GM21515 (cell line): Measurements from ENCODE around the gene HOMER2.
"Not testable (repeated sequence)": the region's sequence is repeated elsewhere in the genome, so short reads cannot be mapped to it uniquely, and the experiment has no call there.

ENCODE experiments used
- ATAC-seq: cut with Tn5 transposase; IDR thresholded peaks from one replicate; pipeline ENCODE4 v1.9.1; 2021; ENCODE audit not compliant: unreplicated experiment

HOMER2 gene

DNA sequence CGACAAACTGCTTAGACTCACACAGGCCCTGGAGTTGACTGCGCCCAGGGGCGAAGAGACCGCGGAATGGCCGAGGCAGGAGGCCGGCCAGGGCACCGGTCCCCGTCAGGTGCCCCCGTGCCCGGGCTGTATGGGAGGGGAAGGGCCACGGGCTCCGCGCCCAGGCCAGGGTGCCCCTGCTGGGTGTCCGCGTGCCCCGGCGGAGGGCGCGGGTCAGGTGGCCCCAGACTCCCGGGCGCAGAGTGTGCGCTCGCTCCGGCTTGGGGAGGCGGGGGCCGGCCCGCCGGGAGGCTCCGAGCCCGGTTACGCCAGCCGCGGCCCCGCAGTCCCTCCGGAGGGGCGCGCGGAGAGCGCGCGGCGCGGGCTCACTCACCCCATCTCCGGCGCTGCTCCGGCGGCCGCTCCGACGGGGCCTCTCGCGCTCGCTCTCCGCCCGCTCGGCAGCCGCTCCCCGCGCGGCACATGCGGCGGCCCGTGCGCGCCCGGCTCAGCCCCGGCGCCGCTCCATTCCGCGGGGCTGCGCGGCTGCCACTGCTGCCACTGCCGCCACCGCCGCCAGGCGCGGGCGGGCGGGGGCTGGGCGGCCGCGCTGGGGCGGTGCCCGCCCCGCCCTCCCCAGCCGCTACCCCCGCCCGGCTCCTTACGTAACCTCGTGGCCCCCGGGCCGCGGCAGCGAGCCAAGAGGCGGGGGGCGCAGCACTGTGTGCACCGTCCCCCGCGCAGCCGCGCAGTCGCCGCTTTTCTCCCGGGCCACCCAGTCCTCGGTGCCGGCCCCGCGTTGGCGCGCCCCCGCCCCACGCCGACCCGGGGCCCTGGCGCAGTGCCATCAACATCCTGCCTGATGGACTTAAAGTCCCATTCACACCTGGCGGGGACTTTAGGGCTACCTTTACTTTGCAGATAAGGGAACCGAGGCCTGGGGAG is at the start of gene HOMER2:
HOMER2 (minus strand) TSS at position 563 of the 924 bp plus-strand sequence; CDS start at position 378, 185 bp downstream.
- ATAC-seq, result no peak

DNA sequence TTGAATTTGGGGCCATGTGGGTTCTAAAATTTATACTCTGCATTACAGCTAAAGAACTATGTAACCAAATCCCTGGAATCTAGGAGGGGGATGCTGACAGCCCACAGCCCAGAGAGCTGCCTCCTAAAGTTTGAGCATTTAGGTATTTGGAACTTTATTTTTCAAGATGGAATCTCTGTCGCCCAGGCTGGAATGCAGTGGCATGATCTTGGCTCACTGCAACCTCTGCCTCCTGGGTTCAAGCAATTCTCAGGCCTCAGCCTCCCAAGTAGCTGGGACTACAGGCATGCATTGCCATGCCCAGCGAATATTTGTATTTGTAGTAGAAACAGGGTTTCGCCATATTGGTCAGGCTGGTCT is 48.1 kb upstream of the HOMER2 start:
- ATAC-seq, result not testable (repeated sequence)

DNA sequence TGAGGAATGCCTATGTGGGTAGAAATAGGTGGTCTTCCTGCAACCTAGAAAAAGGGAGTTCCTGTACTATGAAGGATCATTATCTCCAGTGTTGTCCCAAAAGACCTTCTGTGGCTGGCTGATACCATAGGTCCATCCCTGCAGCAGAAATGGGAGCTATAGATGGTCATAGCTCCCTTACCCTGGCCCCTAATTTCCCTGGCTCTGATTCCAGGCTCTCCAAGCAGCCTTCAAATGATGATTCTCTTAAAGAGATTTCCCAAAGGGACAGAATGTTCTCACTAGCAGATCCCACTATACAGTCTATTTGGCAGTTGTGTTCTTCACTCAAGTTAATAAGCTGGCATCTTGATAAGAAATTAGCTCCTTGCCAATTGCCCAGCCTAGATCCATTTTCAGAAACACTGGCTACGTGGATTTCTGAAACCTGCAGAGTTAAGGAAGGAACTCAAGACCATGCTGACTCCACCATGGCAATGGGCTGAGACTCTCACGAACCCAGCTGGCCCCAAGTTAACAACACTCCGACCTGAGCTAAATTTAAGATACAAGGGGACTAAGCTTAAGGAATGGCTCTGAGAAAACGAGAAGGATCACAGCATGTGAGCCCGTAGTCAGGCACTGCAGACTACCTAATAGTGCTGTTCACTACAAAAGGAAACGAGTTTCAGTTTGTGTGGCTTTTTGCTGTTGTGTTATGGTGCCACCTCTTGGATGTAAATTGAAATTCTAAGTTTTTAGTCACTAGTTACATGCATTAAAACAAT is 47.6 kb upstream of the HOMER2 start:
- ATAC-seq, result peak; percentile 74

DNA sequence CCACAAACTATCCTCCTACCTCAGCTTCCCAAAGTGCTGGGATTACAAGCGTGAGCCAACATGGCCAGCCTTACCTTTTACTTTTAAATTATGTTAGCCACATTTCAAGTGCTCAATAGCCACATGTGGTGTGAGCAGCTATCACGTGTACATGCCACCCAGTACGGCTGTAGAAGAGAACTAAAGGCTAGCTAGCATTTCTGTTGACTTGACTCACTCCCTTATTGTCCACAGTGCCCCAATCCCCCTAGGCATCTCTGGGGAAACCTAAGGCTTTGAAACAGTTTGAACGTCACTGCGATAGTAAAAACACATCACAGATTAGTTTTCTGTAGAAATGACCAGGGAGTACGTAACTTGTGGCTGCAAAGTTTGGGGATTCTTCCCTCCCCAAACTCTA is 46.9 kb upstream of the HOMER2 start:
- ATAC-seq, result no peak

DNA sequence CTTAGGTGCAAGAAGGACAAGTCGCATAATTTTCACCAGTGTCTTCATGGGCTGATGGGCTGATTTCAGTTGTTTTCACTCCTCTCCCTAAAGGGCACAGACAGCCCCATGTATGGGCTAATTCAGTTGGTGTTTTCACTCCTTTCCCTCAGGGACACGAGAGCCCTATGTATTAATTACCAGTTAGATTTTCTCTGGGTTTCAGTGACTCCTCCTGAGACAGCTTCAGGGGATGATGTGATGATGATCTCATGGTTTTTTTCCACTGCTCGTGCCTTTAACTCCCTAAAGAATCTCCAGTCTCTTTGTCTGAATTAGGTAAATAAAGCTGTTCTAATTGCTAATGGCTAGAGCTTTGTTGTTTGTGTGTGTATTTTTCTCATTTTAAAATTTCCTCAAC is 43.4 kb upstream of the HOMER2 start:
- ATAC-seq, result no peak

DNA sequence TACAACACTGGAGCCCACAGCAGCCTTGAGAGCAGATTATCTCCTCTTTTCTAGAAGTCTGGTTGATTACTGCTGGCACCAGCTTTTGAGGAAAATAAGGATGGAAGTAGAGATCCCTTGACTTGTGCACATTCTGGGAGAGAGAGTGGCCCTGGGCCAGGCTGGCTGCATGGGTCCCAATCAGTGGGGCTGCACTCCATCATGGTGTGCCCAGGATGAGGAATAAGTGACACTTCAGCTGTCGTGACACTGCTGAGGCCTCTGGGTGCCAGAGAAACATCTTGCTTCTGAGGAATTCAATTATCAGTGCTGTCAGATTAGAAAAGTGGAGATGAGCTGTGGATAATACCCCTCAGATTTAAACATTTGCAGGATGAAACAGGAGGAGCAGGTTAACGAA is 42.6 kb upstream of the HOMER2 start:
- no peak for ATAC-seq

DNA sequence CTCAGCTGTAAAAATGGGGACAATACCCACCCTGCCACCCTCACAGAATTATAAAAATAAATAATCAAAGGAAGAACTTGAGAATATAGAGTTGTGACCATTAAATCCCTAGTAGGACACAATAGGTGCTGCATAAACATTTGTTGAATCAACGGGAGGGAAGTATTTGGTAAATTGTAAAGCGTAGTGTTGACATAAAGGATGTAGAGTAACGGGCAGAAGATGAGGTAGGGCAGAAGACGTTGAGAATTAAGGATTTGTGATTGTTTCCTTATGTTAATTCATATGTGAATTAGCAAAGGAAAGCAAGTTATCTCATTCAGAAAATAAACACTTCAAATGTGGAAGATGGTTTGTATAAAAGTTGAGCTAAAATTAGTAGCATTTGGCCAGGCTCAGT is 40.6 kb upstream of the HOMER2 start:
- ATAC-seq, result no peak

DNA sequence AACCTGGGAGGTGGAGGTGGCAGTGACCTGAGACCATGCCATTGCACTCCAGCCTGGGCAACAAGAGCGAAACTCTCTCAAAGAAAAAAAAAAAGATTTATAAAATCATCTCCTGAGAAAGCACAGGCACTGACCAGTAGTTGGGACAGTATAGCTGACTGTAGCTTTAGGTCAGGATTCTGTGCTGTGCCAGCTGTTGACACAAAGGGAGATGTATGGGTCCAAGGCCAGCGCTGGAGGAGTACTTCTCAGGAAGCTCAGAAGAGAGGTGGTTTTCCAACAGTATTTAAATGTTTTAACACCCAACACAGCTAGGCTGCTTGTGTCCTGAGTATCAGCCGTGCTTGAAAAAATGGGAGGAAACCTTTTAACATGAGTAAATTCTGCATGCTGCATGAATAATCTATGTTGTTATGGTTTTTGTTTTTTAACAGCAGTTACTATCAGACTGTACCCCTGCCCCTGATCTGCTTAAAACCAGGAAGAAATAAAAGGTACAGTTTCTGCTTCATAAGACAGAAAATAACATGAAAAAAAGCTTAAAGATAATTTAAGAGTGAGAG is 40.0 kb upstream of the HOMER2 start:
- ATAC-seq, result no peak

DNA sequence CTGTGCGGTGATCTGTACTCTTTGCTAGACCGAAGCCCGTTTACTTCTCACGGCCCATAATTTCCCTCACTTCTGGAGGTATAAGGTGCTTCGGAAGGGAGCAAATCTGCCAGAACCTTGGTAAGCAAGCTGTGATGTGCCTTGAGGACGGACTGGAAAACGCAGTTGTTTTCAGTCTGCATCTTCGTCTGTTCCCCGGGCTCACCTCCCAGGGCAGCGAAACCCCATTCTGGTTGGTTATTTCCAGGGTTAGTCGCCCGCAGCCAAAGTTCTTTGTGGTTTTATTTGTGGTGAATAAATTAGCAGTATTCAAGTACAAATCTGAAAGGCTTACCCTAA is 33.9 kb upstream of the HOMER2 start:
- ATAC-seq, result peak; percentile 27

DNA sequence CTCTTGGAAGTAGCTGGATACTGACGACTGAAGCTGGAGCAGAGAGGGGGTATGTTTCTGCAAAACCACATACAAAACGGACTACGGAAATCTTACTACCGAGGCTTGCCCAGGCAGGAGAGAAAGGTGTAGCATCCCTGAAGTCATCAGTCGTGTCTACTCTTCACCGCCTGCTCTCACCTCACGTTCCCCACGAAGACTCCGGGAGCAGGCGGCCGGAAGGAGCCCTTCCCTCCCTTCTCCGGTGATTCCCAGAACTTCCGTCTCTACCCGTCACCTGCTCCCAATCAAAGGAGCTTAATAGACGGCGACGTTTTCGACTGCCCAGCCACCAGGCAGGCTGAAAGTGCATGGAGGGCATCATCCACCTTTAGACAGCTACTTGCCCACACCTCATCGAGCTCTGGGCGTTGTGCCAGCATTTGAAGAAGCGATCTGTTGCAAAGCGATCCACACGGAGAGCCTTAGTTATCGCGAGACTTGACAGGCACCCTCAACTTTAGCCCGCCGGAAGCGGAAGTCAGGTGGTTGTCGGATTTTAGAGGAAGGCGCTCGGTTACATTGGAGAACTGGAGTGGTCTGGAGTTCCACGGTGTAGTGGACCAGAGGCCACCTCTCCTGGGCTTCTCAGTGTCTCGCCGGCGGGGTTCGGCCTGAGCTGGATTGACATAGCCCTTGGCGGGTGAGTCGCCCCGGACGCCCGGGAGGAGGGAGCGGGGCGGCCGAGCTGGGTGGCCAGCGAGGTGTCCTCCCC is 33.3 kb upstream of the HOMER2 start, which contains the start of gene RAMAC:
RAMAC (plus strand) TSS at position 523 of the 754 bp plus-strand sequence. CDS start 2,809 bp downstream, outside the sequence.
- ATAC-seq, result peak; percentile 97

DNA sequence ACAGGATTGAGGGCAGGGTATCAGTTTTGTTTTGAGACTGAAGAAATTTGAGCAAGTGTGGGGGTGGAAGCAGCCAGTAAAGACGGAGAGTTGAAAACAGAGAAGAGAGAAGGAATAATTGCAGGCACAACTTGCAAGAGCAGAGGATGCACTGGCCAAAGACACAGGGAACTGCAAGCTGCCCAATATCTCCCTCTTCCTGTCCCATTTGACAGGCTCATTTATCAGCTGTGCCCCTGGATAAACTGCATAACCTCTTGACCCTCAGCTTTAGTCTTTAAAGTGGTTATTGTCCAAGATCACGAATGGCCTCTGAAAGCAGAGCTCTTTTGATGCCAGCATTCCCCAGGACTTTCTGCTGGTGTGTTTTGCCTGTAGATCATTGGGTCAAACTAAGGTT is 28.5 kb upstream of the HOMER2 start:
- no peak for ATAC-seq

DNA sequence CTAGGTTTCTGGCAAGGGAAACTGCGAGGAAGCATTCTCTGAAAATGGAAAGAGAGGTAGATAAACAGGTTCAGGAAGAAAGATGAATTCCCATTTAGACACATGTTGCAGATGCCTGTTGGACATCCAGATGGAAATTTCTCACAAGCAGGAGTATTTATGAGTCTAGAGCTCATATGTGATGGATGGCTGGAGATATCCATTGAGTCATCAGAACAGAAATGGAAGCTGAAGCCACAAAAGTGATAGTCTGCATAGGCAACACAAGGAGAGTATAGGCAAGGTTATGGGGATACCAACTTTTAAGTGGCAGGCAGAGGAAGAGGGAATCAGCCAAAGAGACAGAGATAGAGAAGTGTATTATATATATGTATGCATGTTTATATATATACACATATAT is 27.2 kb upstream of the HOMER2 start:
- no peak for ATAC-seq

DNA sequence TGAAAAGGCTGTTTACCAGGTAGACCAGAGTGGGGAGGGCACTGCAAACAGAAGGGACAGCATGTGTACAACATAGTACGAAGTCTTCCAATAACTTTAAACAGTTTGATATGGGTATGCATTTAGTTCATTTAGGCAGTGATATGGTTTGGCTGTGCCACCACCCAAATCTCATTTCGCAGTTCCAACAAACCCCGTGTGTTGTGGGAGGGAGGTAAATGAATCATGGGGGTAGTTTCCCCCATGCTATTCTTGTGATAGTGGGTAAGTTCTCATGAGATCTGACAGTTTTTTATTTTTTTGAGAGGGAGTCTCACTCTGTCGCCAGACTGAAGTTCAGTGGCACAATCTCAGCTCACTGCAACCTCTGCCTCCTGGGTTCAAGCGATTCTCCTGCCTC is 25.9 kb upstream of the HOMER2 start:
- no peak for ATAC-seq

DNA sequence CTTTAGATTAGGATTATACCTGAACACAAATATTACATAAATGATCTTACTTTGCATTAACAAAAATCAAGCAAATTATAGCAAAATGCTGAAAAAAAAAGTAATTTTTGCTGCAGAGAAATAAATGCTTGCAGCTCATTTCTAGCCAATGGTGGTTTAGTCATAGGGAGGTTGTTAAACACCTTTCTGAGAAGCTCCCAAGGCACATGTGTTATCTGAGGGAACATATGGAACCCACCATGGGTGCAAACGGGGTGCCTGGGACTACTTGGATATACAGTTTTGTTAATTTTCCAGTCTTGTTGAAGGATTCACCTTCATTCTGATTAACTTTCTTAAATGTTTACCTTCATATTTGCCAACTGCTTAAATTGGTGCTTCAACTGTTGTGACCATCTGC is 24.6 kb upstream of the HOMER2 start:
- no peak for ATAC-seq

DNA sequence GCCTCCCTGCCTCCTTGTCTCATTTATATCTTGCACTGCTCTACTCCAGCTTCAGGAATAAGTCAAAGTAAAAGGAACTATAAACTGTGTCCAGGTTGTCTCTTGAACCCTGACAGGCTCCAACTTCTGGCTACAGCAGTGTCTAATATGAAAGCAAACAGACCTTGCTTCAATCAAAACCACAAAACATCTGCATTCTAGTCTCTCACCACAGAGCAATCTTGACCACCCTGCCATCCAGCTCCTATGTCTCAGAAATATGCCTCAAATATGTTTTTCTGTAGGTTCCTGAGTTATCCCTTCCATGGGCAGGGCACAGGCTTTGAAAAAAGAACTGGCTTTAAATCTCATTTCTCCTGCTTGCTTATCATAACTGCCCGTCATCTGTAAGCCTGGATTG is 20.5 kb upstream of the HOMER2 start:
- no peak for ATAC-seq

DNA sequence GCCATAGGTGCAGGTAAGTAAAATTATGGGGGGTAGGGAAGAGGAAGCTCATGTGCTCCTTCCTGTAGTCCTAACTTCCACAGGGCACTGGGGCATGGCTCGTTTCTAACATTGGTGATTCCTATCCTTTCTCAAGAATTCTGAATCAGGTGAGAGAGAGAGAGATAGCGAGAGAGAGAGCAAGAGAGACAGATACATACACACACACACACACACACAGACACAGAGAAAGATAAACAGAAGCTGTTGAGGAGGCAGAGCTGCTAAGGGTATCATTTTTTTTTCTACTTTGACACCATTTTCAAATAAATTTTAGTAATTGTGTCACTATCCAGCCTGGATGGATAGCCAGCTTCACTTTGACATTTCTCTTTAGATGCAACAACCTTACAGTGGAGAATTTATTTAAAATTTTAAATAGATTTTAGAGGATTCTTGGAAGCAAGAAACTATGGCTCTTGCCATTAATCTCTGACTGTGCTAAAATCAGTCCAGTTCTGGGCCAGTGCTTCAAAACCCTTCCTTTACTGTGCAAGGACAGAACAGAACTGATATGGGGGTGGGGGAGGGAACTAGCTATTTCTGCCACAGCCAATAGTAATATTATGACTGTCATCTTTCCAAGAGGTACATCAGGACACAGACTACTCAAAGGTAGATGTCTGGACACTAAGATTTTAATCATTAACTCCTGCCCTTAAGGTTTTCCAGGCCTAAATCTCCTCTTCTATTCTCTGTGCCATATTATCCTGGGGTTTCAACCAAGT is 18.9 kb upstream of the HOMER2 start:
- no peak for ATAC-seq

DNA sequence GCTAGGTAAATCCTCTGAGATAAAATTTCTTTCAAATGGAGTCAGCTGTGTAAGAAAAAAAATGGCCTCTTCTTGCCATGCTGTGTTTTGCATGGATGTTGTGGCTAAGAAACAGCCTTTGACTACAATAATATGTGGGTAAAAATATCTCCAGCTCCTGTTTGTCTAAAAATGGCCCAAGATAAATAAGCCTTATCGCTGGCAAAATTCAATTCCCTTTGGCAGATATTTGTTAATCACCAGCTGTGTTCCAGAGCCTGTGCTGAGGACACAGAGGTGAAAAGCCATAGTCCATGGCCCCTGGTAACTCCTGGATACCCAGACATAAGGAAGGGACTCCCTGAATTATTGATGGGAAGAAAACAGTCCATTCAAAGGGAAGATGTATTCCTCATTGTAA is 18.2 kb upstream of the HOMER2 start:
- no peak for ATAC-seq

DNA sequence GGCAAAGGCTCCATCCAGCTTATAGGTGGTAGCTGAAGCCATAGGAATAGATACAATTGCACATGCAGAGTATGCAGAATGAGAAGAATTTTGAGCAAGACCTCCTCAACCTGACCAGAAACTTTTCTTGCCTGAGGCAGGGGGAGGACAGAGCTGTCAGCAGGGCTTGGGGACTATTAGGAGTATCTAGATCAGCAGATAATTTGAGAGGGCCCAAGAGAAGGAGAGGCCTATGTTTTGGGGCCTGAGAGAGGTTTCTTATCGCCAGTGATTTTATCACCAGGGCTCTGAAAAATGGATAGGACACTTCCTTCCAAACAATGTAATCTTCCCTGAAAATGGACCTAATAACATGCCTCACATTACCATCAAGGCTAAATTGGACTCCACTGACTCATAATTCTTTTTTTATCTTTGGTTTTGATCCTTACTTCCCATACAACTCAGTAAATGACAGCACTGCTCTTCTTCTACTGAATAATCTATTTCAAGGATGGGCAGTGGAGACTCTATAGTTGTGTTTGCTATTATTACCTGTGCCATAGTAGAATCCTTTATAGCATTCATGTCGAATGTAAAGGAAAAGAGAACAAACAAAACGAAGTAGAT is 17.7 kb upstream of the HOMER2 start:
- no peak for ATAC-seq

DNA sequence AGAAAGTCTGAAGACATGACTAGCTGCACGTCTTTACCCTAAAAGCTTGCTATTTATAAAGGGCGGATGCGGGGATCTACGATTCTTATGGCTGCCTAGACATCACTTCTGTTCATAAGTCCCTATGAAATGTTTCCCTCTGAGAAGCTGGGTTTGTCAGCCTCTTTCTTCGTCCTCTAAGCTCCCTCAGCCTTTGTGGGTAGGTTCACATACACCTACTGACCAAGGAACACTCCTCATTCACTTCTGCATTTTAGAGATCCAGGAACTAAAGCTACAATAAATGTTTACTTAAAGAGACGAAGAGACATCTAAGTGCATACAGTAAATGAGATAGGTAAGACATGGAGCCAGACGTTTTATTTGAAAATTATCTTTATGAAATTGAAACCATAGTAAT is 16.8 kb upstream of the HOMER2 start:
- ATAC-seq, result no peak

DNA sequence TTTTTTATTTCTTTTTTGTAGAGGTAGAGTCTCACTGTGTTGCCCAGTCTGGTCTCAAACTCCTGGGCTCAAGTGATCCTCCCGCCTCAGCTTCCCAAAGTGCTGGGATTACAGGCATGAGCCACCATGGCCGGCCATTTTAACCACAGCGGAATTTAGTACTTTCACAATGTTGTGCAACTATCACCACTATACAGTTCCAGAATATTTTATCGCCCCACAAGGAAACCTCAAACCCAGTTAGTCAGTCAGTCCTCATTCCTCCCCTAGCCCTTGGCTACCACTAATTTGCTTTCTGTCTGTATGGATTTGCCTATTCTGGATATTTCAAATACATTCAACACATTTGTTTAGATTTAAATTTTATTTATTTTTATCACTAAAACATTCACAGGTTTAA is 15.5 kb upstream of the HOMER2 start:
- no peak for ATAC-seq
